Activated gamma-delta T cell treated with Interleukin-2 at 50 U/mL for 16 hours (primary cell): ENCODE data around the gene IL11.

ENCODE experiments used
- DNase-seq: peaks from one replicate; pipeline ENCODE4 v3.0.0-alpha.2; 2020

IL11 gene

DNA sequence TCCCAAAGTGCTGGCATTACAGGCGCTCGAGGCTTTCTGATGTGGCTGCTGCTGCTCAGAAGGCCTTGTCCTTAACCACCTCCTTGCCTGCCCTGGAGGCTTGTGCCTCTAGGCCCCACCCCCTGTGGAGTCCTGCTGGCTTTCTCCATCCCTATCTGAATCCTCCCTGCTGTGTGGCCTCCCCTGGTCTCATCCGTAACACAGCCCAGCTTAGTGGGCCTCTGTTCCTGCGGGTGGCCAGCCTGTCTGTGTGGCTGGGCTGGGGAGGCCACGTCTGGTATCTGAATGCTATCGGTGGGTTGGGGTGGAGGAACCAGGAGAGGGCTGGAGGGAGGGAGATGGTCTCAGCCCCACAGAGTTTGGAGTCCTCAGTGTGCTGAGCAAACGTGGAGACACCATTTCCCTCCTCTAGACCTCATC is 20.2 kb upstream of the IL11 start:
- DNase-seq, result no peak

DNA sequence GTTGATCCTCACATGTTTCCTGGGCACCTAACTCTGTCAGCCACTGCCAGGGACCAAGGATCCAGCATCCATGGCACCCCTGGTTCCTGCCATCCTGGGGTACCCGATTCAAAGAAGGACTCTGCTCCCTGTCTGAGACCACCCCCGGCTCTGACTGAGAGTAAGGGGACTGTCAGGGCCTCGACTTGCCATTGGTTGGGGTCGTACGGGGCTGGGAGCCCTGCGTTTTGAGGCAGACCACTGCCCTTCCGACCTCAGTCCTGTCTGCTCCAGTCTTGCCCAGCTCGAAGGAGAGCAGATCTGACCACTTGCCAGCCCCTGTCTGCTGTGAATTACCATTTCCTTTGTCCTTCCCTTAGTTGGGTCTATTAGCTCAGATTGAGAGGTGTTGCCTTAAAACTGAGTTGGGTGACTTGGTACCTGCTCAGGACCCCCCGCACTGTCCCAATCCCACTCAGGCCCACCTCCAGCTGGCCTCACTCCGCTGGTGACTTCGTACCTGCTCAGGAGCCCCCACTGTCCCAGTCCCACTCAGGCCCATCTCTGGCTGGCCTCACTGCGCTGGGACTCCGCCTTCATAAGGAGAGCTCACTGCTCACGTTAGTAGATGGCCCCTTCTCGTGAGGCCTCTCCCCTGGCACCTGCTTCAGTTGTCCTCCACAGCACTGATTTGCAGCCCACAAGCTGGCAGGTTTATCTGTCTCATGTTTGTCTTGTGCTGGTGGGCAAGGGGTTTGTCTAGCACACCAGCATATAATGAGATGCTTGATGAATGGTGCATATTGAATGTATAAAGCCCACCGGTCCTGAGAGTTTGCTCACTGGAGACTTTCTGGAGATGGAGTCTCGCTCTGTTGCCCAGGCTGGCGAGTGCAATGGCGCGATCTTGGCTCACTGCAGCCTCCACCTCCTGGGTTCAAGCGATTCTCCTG is 19.4 kb upstream of the IL11 start:
- DNase-seq, result no peak

DNA sequence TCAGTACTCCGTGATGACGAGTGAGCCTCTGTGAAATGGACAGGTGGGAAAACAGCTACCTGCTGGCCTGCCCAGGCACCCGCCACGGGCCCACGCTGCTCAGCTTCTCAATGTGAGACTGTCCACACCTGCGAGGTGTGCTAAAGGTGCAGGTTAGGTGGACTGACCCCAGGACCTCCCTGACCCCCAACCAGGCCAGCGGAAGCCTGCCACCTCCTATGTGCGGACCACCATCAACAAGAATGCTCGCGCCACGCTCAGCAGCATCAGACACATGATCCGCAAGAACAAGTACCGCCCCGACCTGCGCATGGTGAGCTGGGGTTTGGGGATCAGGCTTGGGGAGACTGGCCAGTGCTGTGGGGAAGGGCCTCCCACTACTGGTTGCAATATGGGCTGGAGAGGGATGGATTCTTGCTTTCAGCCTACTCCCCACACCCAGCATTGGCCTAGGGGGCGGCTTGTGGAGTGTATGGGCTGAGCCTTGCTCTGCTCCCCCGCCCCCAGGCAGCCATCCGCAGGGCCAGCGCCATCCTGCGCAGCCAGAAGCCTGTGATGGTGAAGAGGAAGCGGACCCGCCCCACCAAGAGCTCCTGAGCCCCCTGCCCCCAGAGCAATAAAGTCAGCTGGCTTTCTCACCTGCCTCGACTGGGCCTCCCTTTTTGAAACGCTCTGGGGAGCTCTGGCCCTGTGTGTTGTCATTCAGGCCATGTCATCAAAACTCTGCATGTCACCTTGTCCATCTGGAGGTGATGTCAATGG is 17.7 kb upstream of the IL11 start:
- no peak for DNase-seq

DNA sequence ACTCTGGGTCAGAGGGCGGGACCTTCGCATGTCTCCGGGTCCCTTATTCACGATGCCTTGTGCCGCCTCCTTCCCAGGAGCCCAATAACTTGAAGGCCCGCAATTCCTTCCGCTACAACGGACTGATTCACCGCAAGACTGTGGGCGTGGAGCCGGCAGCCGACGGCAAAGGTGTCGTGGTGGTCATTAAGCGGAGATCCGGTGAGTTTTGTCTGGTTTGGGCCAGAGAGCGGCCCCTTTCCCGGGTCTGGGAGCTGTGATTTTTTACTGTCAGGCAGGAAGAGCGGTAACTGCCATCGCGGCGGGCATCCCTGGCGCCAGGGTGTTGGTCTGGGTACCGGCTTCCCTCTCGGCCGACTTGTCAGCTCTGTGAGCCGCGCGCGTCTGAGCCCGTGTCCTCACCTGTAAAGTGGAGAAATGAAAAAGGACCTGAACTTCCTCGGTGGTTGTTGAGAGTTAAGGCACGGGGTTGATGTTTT is 16.3 kb upstream of the IL11 start:
- no peak for DNase-seq

DNA sequence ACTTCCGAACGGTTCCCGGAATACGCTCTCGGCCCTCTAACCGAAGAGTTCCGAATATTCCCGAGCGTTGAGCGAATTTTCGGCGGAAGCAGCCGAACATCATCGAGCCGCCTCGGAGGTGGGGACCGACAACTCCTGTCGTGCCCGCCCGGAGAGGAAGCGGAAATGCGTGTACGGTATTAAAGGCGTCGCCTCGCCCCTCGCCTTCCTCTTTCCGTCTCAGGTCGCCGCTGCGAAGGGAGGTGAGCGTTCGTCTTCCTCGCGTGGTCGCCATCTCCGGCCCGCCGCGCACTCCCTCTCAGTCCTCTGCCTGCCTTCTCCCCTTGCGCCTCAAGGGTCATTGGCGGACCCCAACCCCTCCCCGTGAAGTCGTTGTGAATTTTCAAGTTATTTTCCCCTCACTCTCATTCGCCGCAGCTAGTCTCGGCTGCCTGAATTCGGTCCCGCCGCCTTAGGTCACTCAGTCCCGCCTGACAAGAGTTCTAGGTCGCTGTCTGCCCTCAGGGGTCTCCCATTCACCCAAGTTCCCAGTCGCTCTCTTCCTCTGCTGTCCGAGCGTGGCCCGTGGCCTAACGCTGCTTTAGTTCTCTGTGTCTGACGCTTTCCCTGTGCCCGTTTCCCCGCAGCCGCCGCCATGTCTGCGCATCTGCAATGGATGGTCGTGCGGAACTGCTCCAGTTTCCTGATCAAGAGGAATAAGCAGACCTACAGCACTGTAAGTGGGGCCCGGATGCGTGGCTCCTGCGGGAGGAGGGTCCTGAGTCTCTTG is 15.6 kb upstream of the IL11 start, which contains the start of gene RPL28:
Gene RPL28 (plus strand): TSS at position 209 of the 769 bp plus-strand sequence. CDS start 426 bp downstream, at position 635.
- DNase-seq, result peak; percentile 97

DNA sequence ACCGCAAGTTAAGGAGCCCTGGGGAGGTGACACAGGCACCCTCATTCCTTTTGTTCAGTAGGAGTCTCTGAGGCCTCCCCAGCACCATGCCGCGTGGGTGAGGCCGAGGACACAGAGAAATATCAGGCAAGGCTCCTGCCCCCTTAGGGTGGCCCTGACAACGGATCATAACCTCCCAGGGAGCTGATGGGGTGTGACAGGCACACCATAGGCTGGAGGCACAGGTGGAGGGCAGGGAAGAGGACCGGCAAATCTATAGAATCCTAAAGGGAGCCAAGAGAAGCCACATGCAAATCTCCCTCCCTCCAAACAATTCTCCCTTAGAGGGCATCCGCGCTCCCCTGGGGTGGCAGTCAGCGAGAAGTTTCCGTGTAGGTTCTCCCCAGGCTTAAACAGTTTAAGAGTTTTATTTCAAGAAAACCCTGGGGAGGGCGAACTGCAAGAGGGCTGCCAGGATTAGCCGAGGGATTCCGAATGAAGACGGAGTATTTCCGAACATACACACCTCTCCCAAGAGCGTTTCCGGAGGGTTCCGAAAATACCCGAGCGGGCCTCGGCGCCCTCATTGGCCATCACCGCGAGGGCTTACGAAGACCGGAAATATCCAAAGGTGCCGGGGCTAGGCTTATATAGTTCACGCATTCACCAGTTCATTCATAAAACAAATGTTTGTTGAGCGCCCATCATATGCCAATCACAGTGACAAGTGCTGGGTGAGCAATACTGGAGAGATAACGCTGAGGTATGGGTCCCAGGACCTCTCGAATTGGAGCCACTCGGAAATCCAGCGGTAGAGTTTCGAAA is 14.9 kb upstream of the IL11 start:
- DNase-seq, result peak; percentile 97

DNA sequence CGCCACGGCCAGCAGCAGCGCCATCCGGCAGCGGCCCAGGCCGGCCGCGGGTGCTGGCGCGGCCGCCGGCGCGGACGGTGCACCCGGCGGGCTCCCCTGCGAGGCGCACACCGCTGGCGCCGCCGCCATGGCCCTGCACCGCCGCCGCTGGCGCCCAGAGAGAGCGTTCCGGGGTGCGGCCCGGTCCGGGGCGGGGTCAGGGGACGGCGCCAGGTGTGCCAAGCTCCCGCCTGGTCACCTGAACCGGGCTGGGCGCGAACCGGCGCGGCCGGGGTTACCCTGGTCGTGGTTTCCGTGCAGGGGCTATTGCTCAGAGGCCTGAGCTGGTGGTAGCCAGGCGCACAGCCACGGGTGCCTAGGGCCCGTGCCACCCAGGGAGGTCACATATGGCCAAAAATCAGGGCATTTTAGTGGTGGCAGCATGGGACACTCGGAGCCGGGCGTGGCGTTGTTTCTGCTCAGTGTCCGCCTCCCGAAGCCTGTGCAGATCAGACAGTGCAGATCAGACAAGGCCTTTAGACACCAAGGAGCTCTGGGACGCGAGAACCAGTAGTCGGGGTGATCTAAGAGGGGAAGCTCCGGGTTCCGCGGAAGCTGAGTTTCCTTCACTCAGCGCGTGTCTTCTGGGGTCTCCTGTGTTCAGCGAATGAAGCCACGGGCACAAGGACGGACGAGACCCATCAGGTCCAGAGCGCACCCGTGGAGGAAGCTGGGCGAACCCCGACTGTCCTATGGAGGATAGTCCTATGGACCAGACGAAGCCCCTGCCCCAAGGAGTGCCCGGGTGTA is 14.1 kb upstream of the IL11 start, which contains the start of gene TMEM238:
Gene TMEM238 (minus strand): TSS at position 162 of the 789 bp plus-strand sequence. CDS start 33 bp downstream, at position 129.
- peak; percentile 26 for DNase-seq

DNA sequence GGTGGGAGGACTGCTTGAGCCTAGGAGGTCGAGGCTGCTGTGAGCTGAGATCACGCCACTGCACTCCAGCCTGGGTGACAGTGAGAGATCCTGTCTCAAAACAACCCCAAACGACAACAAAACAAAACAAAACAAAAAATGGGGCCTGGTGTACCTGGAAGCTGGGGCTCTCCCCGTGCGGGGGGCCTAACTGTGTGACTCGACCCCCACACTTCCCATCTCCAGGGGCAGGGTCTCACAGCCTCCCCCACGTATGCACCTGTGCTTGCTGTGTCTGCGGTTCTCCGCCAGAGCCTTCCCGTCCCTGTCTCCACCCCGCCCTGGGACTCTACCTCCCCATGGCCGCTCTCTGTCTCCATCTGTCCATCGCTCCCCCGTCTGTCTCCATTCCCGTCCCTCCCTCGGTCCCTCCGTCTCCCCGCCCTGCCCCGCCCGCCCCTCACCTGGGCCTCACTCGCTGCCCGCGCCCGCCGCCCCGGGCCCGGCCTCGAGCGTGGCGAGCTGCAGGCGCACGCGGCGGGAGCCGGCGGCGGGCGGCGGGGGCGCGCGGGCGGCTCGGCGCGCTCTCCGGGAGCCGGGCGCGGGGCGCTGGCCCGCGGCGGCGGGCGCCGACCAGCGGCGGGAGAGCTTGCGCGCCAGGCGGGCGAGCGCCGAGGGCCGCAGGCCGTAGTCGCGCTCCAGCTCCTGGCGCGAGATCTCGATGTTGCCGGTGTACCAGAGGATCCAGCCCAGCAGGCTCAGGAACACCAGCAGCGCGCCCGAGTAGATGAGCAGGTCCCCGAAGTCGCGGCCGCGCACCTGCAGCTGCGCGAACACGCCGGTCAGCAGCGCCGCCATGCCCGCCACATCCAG is 13.2 kb upstream of the IL11 start:
- DNase-seq, result no peak

DNA sequence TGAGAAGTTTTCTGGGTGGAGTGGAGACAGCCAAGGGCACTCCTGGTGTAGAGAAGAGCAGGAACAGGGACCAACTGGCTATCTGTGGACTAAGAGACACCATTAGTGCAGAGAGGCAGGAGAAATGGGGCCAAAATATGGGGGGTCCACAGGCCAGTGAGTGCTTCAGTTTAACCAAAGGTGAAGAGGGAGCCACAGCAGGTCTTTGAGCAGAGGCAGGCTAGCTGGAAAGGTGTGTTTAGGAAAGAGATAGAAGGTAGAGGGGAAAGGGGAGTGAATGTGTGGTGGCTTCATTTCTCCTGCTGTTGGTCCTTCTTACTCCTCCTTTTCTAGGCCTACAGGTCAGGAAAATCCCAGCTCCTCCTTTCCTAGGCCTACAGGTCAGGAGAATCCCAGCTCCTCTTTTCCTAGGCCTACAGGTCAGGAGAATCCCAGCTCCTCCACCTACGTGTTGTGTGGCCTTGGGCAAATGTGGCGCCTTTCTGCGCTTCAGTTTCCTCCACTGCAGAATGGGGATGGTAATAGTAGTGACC is 12.3 kb upstream of the IL11 start:
- DNase-seq, result no peak

DNA sequence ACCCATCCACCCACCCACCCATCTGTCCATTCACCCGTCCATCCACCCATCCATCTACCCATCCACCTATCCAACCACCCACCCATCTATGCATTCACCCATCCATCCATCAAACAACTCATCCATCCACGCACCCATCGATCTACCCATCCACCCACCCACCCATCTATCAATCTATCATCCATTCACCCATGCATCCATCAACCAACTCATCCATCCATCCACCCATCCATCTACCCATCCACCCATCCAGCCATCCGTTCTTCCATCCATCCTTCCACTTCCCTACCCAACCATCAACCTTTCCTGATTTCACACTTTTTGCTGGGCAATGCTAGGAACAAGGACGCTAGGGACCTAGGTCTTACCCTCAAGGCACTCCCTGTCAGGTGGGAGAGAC is 11.8 kb upstream of the IL11 start:
- no peak for DNase-seq

DNA sequence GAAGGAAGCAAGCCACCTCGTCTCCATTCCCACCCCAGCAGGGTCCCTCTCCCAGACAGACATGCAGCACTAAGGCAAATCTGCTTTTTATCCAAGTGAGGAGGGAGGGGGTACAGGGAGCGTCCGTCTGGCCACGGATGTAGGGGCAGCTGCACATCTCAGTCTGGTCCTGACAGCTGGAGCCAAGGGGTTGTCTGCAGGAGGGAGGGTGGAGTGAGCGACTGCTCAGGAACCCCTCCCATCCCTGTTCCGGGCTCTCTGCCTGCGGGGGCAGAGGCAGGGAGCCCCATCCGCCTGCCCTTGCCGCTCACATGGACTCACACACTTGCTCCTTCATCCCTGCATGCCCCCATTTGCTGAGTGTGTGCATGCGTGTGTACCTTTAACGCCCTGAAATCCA is 8.9 kb upstream of the IL11 start:
- DNase-seq, result no peak

DNA sequence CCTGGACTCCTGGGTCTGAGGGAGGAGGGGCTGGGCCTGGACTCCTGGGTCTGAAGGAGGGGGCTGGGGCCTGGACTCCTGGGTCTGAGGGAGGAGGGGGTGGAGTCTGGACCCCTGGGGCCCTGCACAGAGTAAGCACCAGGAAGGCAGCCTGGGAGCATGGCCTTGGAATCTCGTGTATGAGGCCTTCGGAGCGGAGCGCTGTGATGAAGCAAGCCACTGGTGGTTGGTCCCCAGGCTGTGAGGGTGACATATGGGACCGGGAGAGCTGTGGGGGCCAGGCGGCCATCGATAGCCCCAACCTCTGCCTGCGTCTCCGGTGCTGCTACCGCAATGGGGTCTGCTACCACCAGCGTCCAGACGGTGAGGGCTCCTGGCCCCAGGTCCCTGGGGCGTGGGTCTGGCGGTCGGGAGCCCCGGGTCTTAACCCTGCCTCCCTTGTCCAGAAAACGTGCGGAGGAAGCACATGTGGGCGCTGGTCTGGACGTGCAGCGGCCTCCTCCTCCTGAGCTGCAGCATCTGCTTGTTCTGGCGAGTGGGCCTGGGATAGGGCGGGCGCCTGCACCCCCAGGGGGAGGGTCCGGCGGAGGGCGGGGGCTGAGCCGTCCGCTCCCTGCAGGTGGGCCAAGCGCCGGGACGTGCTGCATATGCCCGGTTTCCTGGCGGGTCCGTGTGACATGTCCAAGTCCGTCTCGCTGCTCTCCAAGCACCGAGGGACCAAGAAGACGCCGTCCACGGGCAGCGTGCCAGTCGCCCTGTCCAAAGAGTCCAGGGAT is 7.3 kb upstream of the IL11 start:
- no peak for DNase-seq

DNA sequence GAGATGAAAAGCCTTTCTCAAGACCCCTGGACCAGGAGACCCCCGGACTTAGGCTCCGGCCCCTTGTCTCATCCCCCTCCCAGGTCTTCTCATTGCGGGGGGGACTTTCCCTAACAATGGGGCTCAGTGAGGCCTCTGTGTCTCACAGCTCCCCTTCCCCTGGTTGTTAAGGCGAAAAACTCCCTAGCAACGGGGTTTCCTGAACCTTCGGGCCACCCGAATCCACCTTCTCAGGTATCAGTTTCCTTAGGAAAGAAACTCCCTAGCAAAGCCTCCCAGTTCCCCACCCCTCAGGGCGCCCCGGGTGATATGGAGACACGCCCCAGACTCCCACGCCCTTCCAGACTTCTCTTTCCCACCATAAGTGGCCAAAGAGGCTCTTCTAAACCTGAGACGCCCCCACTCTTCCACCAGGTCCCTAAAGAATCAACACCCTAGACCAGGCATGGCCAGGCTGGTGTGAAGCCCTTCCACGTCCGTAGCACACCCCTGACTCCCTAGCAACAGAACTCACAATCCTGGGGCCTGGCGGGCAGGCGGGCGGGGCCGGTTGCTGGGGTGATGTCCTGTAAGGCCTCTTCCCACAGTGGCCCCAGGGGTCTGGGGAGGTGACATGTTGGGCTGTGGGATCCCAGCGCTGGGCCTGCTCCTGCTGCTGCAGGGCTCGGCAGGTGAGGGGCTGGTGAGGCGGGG is 6.1 kb upstream of the IL11 start, which contains the start of gene TMEM190:
Gene TMEM190 (plus strand): TSS at position 586 of the 693 bp plus-strand sequence. CDS start 28 bp downstream, at position 614.
- DNase-seq, result no peak

DNA sequence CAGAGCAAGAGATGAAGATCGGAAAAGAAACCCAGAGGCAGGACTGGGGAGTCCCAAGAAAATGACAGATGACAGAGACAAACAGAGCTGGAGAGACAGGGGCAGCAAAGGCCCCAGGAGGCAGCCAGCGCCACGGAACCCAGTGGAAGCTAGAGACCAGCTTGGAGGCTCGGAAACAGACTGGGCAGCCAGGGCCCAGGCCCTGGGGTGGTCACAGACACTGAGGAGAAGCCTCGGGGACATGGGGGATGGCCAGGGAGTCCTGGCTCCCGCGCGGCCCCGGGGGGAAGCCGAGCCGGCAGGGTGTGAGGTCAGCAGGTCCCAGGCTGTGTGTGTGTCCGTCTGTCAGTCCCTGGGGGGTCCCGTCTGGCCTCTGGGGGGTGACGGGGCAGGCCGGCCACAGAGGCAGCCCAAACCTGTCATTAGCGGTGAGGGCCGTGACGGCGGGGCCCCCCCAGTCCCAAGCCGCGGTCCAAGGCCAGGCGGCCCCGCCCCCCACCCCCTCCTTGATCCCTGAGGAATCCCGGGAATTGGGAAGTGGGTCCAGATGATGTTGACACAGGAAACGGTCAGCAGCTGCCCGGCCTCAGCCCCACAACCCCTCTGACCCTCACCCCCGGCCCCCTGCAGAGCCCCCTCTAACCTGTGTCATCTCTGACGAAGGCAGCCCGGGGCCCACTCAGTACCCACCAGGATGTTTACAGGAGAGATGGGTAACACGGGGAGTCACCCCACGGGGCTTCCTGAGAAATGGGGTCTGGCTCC is 3.9 kb upstream of the IL11 start:
- DNase-seq, result no peak

DNA sequence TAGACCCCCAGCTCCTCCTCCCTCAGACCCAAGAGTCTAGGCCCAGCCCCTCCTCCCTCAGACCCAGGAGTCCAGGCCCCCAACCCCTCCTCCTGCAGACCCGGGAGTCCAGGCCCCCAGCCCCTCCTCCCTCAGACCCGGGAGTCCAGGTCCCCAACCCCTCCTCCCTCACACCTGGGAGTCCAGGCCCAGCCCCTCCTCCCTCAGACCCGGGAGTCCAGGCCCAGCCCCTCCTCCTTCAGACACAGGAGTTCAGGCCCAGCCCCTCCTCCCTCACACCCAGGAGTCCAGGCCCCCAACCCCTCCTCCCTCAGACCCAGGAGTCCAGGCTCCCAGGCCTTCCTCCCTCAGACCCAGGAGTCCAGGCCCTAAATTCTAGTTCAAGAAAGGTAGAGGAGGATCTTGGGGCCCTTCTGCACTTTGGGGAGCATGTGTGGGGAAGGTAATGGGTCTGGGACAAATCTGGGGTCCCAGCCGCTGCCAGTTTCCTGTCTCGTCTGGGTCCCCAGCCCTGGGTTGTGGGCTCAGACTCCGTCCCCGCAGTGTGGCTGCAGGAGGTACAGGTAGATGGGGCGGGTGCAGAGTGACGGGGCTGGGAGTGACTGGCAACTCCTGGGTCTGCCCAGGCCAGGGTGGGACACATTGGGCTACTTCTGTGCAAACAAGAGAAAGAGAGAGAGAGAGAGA is 3.2 kb upstream of the IL11 start:
- DNase-seq, result no peak

DNA sequence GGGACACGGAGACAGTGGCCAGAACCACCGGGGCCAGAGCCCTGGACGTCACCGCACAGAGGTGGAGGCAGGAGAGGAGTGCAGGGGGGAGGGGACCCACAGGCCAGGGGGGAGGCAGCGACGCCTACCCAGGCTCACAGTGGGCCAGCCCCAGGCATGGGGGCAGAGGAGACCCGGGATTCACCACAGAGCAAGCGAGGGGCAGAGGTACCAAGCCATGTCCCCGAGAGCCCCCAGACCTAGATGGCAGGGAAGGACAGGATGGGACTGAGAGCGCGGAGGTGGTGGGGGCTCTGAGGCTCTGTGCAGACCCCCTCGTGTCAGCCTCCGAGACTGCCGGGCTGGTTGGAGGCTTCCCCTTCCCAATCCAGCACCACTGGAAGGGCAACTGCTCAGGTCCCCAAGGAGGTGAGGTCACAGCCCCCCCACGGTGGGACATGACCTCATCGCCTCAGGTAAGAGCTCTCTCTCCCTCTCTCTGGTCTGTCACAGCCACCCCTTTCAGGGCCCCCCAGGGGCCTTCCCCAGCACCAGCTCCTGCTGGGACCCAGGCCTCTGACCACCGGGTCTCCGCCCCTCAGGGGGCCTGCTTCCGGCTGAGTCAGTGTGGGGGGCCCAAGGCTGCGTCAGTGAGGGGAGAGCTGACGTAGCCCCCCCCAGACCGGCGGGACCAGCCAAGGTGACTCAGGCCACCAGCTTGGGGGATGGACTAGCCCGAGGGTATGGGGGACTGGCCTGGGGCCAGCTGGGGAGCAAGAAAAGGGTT is 2.2 kb upstream of the IL11 start:
- DNase-seq, result no peak
